MM.1S (cell line): ENCODE measurements around the gene PAX4.

ENCODE experiments used
- EZH2 ChIP-seq: fragments of 300-600 bp; sonication (generic); optimal IDR thresholded peaks from 2 replicates; pipeline ENCODE3; 2017; ENCODE audit warnings: low read depth, mild to moderate bottlenecking, antibody characterized with exemption, low read length, mixed read lengths
- TF ChIP-seq, protein P1 (sequence below): fragments of 300-600 bp; sonication (generic); IDR thresholded peaks from 2 replicates; pipeline ENCODE4 v1.5.1; 2016; ENCODE audit warnings: antibody characterized with exemption, low read length, mixed read lengths

DNA sequence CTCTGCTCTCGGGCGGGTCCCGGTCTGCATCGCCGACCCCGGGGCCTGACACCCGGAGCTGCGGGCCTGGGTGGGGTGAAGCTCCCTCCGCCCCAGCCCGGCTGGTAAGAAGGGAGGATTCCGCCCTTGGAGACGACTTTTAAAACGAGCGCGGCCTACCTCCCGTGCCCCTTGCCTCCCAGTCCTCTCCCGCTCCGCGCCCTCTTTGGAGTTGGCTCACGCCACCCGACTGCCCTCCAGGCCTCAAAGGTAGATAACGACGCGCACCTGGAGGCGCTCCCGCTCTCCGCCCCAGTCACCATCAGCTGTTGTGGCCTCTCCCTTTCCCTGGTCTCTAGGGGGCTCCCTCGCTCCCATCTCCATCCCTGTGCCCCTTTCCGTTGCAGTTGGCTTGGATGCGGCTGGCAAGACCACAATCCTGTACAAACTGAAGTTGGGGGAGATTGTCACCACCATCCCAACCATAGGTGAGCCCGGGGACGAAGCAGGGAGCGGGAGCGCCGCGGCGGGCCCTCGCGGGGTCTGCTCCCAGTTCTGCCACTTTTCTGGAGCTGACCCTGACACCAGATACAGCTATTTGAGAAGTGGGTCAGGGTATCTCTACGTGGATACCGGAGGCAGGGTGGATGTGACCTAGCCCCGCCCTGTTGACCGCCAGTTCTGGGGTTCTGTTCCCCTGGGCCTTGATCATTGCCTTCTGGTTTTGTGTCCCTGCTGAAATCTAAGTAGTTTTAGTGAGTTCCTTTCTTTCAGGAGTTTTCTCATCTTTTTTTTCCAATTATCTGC, 29.1 kb downstream of the PAX4 start:
- TF ChIP-seq, protein P1, sequence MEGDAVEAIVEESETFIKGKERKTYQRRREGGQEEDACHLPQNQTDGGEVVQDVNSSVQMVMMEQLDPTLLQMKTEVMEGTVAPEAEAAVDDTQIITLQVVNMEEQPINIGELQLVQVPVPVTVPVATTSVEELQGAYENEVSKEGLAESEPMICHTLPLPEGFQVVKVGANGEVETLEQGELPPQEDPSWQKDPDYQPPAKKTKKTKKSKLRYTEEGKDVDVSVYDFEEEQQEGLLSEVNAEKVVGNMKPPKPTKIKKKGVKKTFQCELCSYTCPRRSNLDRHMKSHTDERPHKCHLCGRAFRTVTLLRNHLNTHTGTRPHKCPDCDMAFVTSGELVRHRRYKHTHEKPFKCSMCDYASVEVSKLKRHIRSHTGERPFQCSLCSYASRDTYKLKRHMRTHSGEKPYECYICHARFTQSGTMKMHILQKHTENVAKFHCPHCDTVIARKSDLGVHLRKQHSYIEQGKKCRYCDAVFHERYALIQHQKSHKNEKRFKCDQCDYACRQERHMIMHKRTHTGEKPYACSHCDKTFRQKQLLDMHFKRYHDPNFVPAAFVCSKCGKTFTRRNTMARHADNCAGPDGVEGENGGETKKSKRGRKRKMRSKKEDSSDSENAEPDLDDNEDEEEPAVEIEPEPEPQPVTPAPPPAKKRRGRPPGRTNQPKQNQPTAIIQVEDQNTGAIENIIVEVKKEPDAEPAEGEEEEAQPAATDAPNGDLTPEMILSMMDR: peak; percentile 65
- no peak for TF ChIP-seq EZH2
